Stimulated activated naive CD8-positive, alpha-beta T cell treated with anti-CD3 and anti-CD28 coated beads, Interleukin-15, Interleukin-2, amounts not matched to agents 100 ng/mL and 50 ng/mL, for 24 hours (primary cell): ENCODE data around the gene NHSL2.

ENCODE experiments used
- H3K27ac Mint-ChIP-seq: one replicate; pipeline ENCODE4 v1.8.0; 2021; ENCODE audit warnings: mild to moderate bottlenecking, mixed read lengths
- H3K27me3 Mint-ChIP-seq: one replicate; pipeline ENCODE4 v1.8.0; 2021; ENCODE audit warnings: mixed read lengths
- H3K36me3 Mint-ChIP-seq: one replicate; pipeline ENCODE4 v1.8.0; 2021; ENCODE audit warnings: low read depth, mixed read lengths
- H3K4me1 Mint-ChIP-seq: one replicate; pipeline ENCODE4 v1.8.0; 2021; ENCODE audit warnings: low read depth, mixed read lengths
- H3K4me3 Mint-ChIP-seq: one replicate; pipeline ENCODE4 v1.8.0; 2021; ENCODE audit warnings: mild to moderate bottlenecking, mixed read lengths
- H3K9me3 Mint-ChIP-seq: one replicate; pipeline ENCODE4 v1.8.0; 2021; ENCODE audit warnings: mixed read lengths

NHSL2 gene

GRCh38 chrX:72028701-72029470 is 118.2 kb downstream of the NHSL2 start:
- no peaks in the 10 kb centered on the region for H3K9me3 Mint-ChIP-seq
- no peak overlapping the region for H3K27ac Mint-ChIP-seq
- H3K36me3 Mint-ChIP-seq: no peaks in the 10 kb centered on the region
- peaks cover 4% of the 10 kb centered on the region for H3K4me1 Mint-ChIP-seq
- no peak overlapping the region for H3K4me3 Mint-ChIP-seq
- peaks cover 10% of the 10 kb centered on the region for H3K27me3 Mint-ChIP-seq

GRCh38 chrX:72029483-72030411 is 119.1 kb downstream of the NHSL2 start:
- Mint-ChIP-seq H3K36me3 (no peaks in the 10 kb centered on the region), H3K4me3 (no peak overlapping the region), H3K27me3 (peaks cover 5% of the 10 kb centered on the region), H3K9me3 (no peaks in the 10 kb centered on the region), H3K27ac (no peak overlapping the region), H3K4me1 (peaks cover 4% of the 10 kb centered on the region)

- H3K9me3 Mint-ChIP-seq: no peaks in the 10 kb centered on the region
- H3K36me3 Mint-ChIP-seq: no peaks in the 10 kb centered on the region
- H3K4me3 Mint-ChIP-seq: no peak overlapping the region
- H3K27me3 Mint-ChIP-seq: peaks cover 5% of the 10 kb centered on the region
- H3K4me1 Mint-ChIP-seq: peaks cover 4% of the 10 kb centered on the region
- H3K27ac Mint-ChIP-seq: no peak overlapping the region
Measured at GRCh38 chrX:72030431-72030830, 119.8 kb downstream of the NHSL2 start.

GRCh38 chrX:72031118-72031517 is 120.5 kb downstream of the NHSL2 start:
- Mint-ChIP-seq H3K27ac (no peak overlapping the region), H3K4me1 (peaks cover 4% of the 10 kb centered on the region), H3K4me3 (no peak overlapping the region), H3K27me3 (peaks cover 5% of the 10 kb centered on the region), H3K9me3 (no peaks in the 10 kb centered on the region), H3K36me3 (no peaks in the 10 kb centered on the region)

- Mint-ChIP-seq H3K27ac (no peak overlapping the region), H3K36me3 (no peaks in the 10 kb centered on the region), H3K4me1 (peaks cover 2% of the 10 kb centered on the region), H3K4me3 (no peak overlapping the region), H3K27me3 (peaks cover 2% of the 10 kb centered on the region), H3K9me3 (no peaks in the 10 kb centered on the region)
Measured at GRCh38 chrX:72031634-72032033, 121.0 kb downstream of the NHSL2 start.

- H3K9me3 Mint-ChIP-seq: no peaks in the 10 kb centered on the region
- H3K27me3 Mint-ChIP-seq: peaks cover 4% of the 10 kb centered on the region
- no peak overlapping the region for H3K27ac Mint-ChIP-seq
- H3K4me1 Mint-ChIP-seq: no peaks in the 10 kb centered on the region
- no peak overlapping the region for H3K4me3 Mint-ChIP-seq
- H3K36me3 Mint-ChIP-seq: no peaks in the 10 kb centered on the region
Measured at GRCh38 chrX:72037601-72038000, 127.0 kb downstream of the NHSL2 start.

- H3K27ac Mint-ChIP-seq: no peak overlapping the region
- H3K4me3 Mint-ChIP-seq: no peak overlapping the region
- H3K9me3 Mint-ChIP-seq: no peaks in the 10 kb centered on the region
- H3K4me1 Mint-ChIP-seq: no peaks in the 10 kb centered on the region
- H3K36me3 Mint-ChIP-seq: no peaks in the 10 kb centered on the region
- H3K27me3 Mint-ChIP-seq: peaks cover 4% of the 10 kb centered on the region
Measured at GRCh38 chrX:72038016-72038415, 127.4 kb downstream of the NHSL2 start.

GRCh38 chrX:72038868-72039267 is 128.2 kb downstream of the NHSL2 start:
- Mint-ChIP-seq H3K4me1 (no peaks in the 10 kb centered on the region), H3K27ac (no peak overlapping the region), H3K36me3 (no peaks in the 10 kb centered on the region), H3K9me3 (no peaks in the 10 kb centered on the region), H3K4me3 (no peak overlapping the region), H3K27me3 (peaks cover 4% of the 10 kb centered on the region)

GRCh38 chrX:72040506-72040905 is 129.9 kb downstream of the NHSL2 start:
- Mint-ChIP-seq H3K36me3 (no peaks in the 10 kb centered on the region), H3K27me3 (peaks cover 4% of the 10 kb centered on the region), H3K27ac (no peak overlapping the region), H3K9me3 (no peaks in the 10 kb centered on the region), H3K4me1 (no peaks in the 10 kb centered on the region), H3K4me3 (no peak overlapping the region)

- Mint-ChIP-seq H3K27me3 (peaks cover 4% of the 10 kb centered on the region), H3K27ac (no peak overlapping the region), H3K36me3 (no peaks in the 10 kb centered on the region), H3K4me3 (no peak overlapping the region), H3K9me3 (no peaks in the 10 kb centered on the region), H3K4me1 (peaks cover 6% of the 10 kb centered on the region)
Measured at GRCh38 chrX:72041176-72041575, 130.5 kb downstream of the NHSL2 start.

- peaks cover 10% of the 10 kb centered on the region for H3K4me1 Mint-ChIP-seq
- H3K9me3 Mint-ChIP-seq: no peaks in the 10 kb centered on the region
- no peak overlapping the region for H3K27ac Mint-ChIP-seq
- no peaks in the 10 kb centered on the region for H3K36me3 Mint-ChIP-seq
- no peak overlapping the region for H3K4me3 Mint-ChIP-seq
- peaks cover 4% of the 10 kb centered on the region for H3K27me3 Mint-ChIP-seq
Measured at GRCh38 chrX:72041871-72042851, 131.5 kb downstream of the NHSL2 start.

- no peak overlapping the region for H3K27ac Mint-ChIP-seq
- H3K27me3 Mint-ChIP-seq: peaks cover 4% of the 10 kb centered on the region
- H3K9me3 Mint-ChIP-seq: no peaks in the 10 kb centered on the region
- H3K36me3 Mint-ChIP-seq: no peaks in the 10 kb centered on the region
- no peak overlapping the region for H3K4me3 Mint-ChIP-seq
- peaks cover 10% of the 10 kb centered on the region for H3K4me1 Mint-ChIP-seq
Measured at GRCh38 chrX:72042852-72043248, 132.2 kb downstream of the NHSL2 start.

GRCh38 chrX:72043636-72044035 is 133.0 kb downstream of the NHSL2 start:
- Mint-ChIP-seq H3K27ac (no peak overlapping the region), H3K27me3 (peaks cover 4% of the 10 kb centered on the region), H3K4me3 (no peak overlapping the region)

GRCh38 chrX:72045141-72045540 is 134.5 kb downstream of the NHSL2 start:
- H3K4me3 Mint-ChIP-seq: no peak overlapping the region
- no peaks in the 10 kb centered on the region for H3K36me3 Mint-ChIP-seq
- no peak overlapping the region for H3K27ac Mint-ChIP-seq
- peaks cover 4% of the 10 kb centered on the region for H3K27me3 Mint-ChIP-seq
- H3K4me1 Mint-ChIP-seq: peaks cover 10% of the 10 kb centered on the region
- no peaks in the 10 kb centered on the region for H3K9me3 Mint-ChIP-seq

More at GRCh38 chrX:72043636-72044035, 133.0 kb downstream of the NHSL2 start:
- Mint-ChIP-seq H3K9me3 (no peaks in the 10 kb centered on the region), H3K4me1 (peaks cover 10% of the 10 kb centered on the region), H3K36me3 (no peaks in the 10 kb centered on the region)
